HEK293 (cell line): ENCODE data around the gene CASP8.
A peak's percentile ranks its signal among the peaks of the same experiment; 100 is the strongest.

ENCODE experiments used
- CTCF ChIA-PET: fragments of 350-600 bp; formaldehyde crosslinking; extraction: SDS; loops from one replicate; lab custom pipeline; 2021; ENCODE audit warnings: antibody characterized with exemption; lab: Yijun Ruan, JAX
- POLR2A ChIA-PET: fragments of 300-600 bp; formaldehyde crosslinking; extraction: SDS; loops from one replicate; lab custom pipeline; 2020; ENCODE audit warnings: antibody characterized with exemption, inconsistent platforms; lab: Yijun Ruan, JAX
- H3K27ac ChIP-seq: fragments of 200-500 bp; sonication (Bioruptor generic); 2 replicates; pipeline ENCODE4 v1.5.1; 2014; ENCODE audit warnings: low read depth, low read length, control low read depth, inconsistent platforms; ENCODE audit errors: extremely low read depth
- H3K36me3 ChIP-seq, 2 experiments: fragments of 200-500 bp in 1 of 2; sonication (Bioruptor generic) in 1 of 2; 1 replicate in 1 of 2; 2 replicates in 1 of 2; pipeline ENCODE4 v1.5.1; 2014 to 2017; ENCODE audit warnings: inconsistent platforms in 2 of 2, low read length in 2 of 2; ENCODE audit not compliant: control insufficient read depth in 2 of 2, insufficient read depth in 1 of 2
- H3K4me1 ChIP-seq: fragments of 200-500 bp; sonication (Bioruptor generic); 2 replicates; pipeline ENCODE4 v1.5.1; 2014; ENCODE audit warnings: mild to moderate bottlenecking, low read length, inconsistent platforms; ENCODE audit not compliant: control insufficient read depth, insufficient read depth
- H3K4me3 ChIP-seq: 2 replicates; pipeline ENCODE4 v1.5.1; 2011; ENCODE audit warnings: low read depth, mild to moderate bottlenecking, control low read depth, low read length, moderate library complexity
- H3K9me3 ChIP-seq: fragments of 200-500 bp; sonication (Bioruptor generic); 2 replicates; pipeline ENCODE4 v1.5.1; 2014; ENCODE audit warnings: low read depth, low read length, inconsistent platforms; ENCODE audit not compliant: control insufficient read depth, insufficient read depth
- PRDM1 ChIP-seq: fragments of 450-650 bp; formaldehyde crosslinking; IDR thresholded peaks from 2 replicates; pipeline ENCODE4; 2016; ENCODE audit warnings: missing biosample characterization, missing genetic modification characterization
- TSHZ1 ChIP-seq: fragments of 450-650 bp; formaldehyde crosslinking; IDR thresholded peaks from 2 replicates; pipeline ENCODE4 v1.5.1; 2016; ENCODE audit warnings: missing biosample characterization, missing genetic modification characterization, borderline replicate concordance
- YY2 ChIP-seq: fragments of 450-650 bp; formaldehyde crosslinking; IDR thresholded peaks from 2 replicates; pipeline ENCODE4 v1.5.1; 2016; ENCODE audit warnings: missing biosample characterization, missing genetic modification characterization
- ZBTB11 ChIP-seq: fragments of 450-650 bp; formaldehyde crosslinking; conservative IDR thresholded peaks from 2 replicates; pipeline ENCODE4 v1.5.1; 2016; ENCODE audit warnings: low read depth, missing biosample characterization, missing genetic modification characterization
- ZBTB7A ChIP-seq: fragments of 450-650 bp; formaldehyde crosslinking; IDR thresholded peaks from 2 replicates; pipeline ENCODE4 v1.5.1; 2016; ENCODE audit warnings: low read depth, missing biosample characterization, missing genetic modification characterization
- ZFP37 ChIP-seq: fragments of 450-650 bp; formaldehyde crosslinking; IDR thresholded peaks from 2 replicates; pipeline ENCODE4 v1.5.1; 2016; ENCODE audit warnings: missing biosample characterization, missing genetic modification characterization
- ZFP69B ChIP-seq: fragments of 450-650 bp; formaldehyde crosslinking; IDR thresholded peaks from 2 replicates; pipeline ENCODE4 v1.5.1; 2016; ENCODE audit warnings: missing biosample characterization, missing genetic modification characterization
- ZNF148 ChIP-seq: fragments of 450-650 bp; formaldehyde crosslinking; IDR thresholded peaks from 2 replicates; pipeline ENCODE4 v1.5.0; 2017; ENCODE audit warnings: missing biosample characterization, missing genetic modification characterization, borderline replicate concordance
- ZNF561 ChIP-seq: fragments of 450-650 bp; IDR thresholded peaks from 2 replicates; pipeline ENCODE4 v1.5.1; 2018; ENCODE audit warnings: missing biosample characterization, missing genetic modification characterization, borderline replicate concordance
- ZNF571 ChIP-seq: fragments of 450-650 bp; formaldehyde crosslinking; IDR thresholded peaks from 2 replicates; pipeline ENCODE4 v1.5.0; 2017; ENCODE audit warnings: missing biosample characterization, missing genetic modification characterization
- ZNF692 ChIP-seq: fragments of 450-650 bp; formaldehyde crosslinking; IDR thresholded peaks from 2 replicates; pipeline ENCODE4 v1.5.1; 2016; ENCODE audit warnings: missing biosample characterization, missing genetic modification characterization
- ZSCAN23 ChIP-seq: fragments of 450-650 bp; formaldehyde crosslinking; IDR thresholded peaks from 2 replicates; pipeline ENCODE4 v1.5.1; 2016; ENCODE audit warnings: missing biosample characterization, missing genetic modification characterization

The CASP8 gene

GRCh38 chr2:201271917-201272316 is 11.6 kb downstream of the CASP8 start:
- Histone ChIP-seq H3K27ac (no peak overlapping the region), H3K36me3 (peaks cover 7 to 87% of the 10 kb centered on the region in 2 experiments), H3K9me3 (no peaks in the 10 kb centered on the region), H3K4me3 (no peak overlapping the region), H3K4me1 (no peaks in the 10 kb centered on the region)
- TF ChIP-seq ZSCAN23 (tag by site-specific recombination) (no peak), ZFP37 (tag by site-specific recombination) (no peak), ZNF561 (tag by site-specific recombination) (no peak), ZNF571 (tag by site-specific recombination) (no peak), TSHZ1 (tag by site-specific recombination) (no peak), ZBTB11 (tag by site-specific recombination) (no peak), ZBTB7A (tag by site-specific recombination) (no peak), ZNF692 (tag by site-specific recombination) (no peak), ZFP69B (tag by site-specific recombination) (no peak), ZNF148 (no peak)
- CTCF ChIA-PET, result no interaction called here
- POLR2A ChIA-PET, result no interaction called here

- H3K4me3 ChIP-seq, result no peak overlapping the region
- TF ChIP-seq PRDM1 (tag by site-specific recombination), result peak; percentile 81
- no peak for TF ChIP-seq YY2 (tag by site-specific recombination)
- ChIA-PET POLR2A (no interaction called here), CTCF (interaction anchor here (0.6 to 0.7 kb wide), 4 partner anchors 16 to 415 kb away, joined by 3 to 4 read pairs (median 4); no protein-coding TSS in a partner anchor)
- no peak overlapping the region for H3K27ac ChIP-seq
- H3K4me1 ChIP-seq, result no peaks in the 10 kb centered on the region
- no peaks in the 10 kb centered on the region for H3K9me3 ChIP-seq
- peaks cover 11 to 88% of the 10 kb centered on the region in 2 experiments for H3K36me3 ChIP-seq
Measured at GRCh38 chr2:201273330-201273983, 13.1 kb downstream of the CASP8 start.
